OCI-LY3 (cell line): ENCODE measurements around the gene NME3.

Source experiments
- CTCF ChIP-seq: fragments of 200-600, 300-600 bp; sonication (generic); IDR thresholded peaks from 2 replicates; pipeline ENCODE4 v1.5.1; 2014; ENCODE audit warnings: antibody characterized with exemption, low read length, low read depth
- EZH2phosphoT487 ChIP-seq: fragments of 200-600 bp; shearing (Covaris generic); IDR thresholded peaks from 2 replicates; pipeline ENCODE4 v1.6.1; 2018; ENCODE audit warnings: antibody characterized with exemption, mixed run types, low read depth

DNA sequence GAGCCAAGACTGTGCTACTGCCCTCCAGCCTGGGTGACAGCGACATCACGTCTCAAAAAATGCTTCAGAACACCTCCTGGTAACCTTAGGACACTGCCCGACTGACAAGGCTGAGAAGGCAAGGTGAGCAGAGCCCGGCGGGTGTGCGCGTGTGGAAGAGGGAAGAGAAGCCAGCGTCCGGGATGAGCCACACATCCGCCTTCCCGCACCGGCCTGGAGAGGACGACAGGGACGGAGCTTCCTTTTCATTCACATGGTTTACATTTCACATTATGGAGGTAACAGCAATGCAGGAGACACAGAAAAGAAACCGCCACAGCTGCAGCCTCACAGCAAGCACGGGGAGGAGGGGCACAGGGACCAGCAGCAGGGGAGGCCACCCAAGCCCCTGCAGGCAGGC is 38.8 kb upstream of the NME3 start:
- no peak for TF ChIP-seq CTCF
- TF ChIP-seq EZH2phosphoT487 = no peak
